Lung (tissue), 12 donors: ENCODE data around the gene FAM124A. TPM values are rescaled to one million over a fixed set of nuclear protein-coding genes. Genes with fewer than 3 reads are reported as not detected.

ENCODE experiments used
- ATAC-seq: fragments of 200-7000 bp; cut with Tn5 transposase; one replicate; pipeline ENCODE4 v1.9.1; 2020; ENCODE audit warnings: moderate number of reproducible peaks; ENCODE audit not compliant: insufficient read depth, low FRiP score
- DNase-seq, 3 donors: peaks; one replicate each; pipeline ENCODE4 v3.0.0-alpha.2; 2013 to 2017
- H3K27ac ChIP-seq, 2 donors: one replicate each; pipeline ENCODE4 v1.5.1; 2013; ENCODE audit warnings: mild to moderate bottlenecking in 2 of 2, moderate library complexity in 2 of 2, control low read depth in 1 of 2, inconsistent platforms in 1 of 2, low read depth in 1 of 2, low read length in 1 of 2
- H3K27me3 ChIP-seq, 3 donors: one replicate each; pipeline ENCODE4 v1.5.1; 2013; ENCODE audit warnings: low read length in 2 of 3; ENCODE audit not compliant: control insufficient read depth in 3 of 3, insufficient read depth in 3 of 3
- H3K36me3 ChIP-seq, 4 donors: one replicate each; pipeline ENCODE4 v1.5.1; 2013; ENCODE audit warnings: low read length in 4 of 4, mild to moderate bottlenecking in 1 of 4, moderate library complexity in 1 of 4; ENCODE audit not compliant: control insufficient read depth in 4 of 4, insufficient read depth in 4 of 4
- H3K4me1 ChIP-seq, 5 donors: one replicate each; pipeline ENCODE4 v1.5.1; 2013; ENCODE audit warnings: low read length in 5 of 5, mild to moderate bottlenecking in 2 of 5, moderate library complexity in 1 of 5; ENCODE audit not compliant: control insufficient read depth in 5 of 5, insufficient read depth in 5 of 5
- H3K4me3 ChIP-seq: one replicate; pipeline ENCODE4 v1.5.1; 2013; ENCODE audit warnings: mild to moderate bottlenecking, control low read depth, moderate library complexity
- H3K9ac ChIP-seq, 2 donors: one replicate each; pipeline ENCODE4 v1.5.1; 2013; ENCODE audit warnings: low read length in 2 of 2, control low read depth in 1 of 2; ENCODE audit not compliant: insufficient read depth in 1 of 2
- H3K9me3 ChIP-seq, 4 donors: one replicate each; pipeline ENCODE4 v1.5.1; 2013; ENCODE audit warnings: low read length in 3 of 4, mild to moderate bottlenecking in 1 of 4, moderate library complexity in 1 of 4; ENCODE audit not compliant: control insufficient read depth in 4 of 4, insufficient read depth in 3 of 4
- WGBS, 2 donors: extraction: QIAGEN DNeasy Blood & Tissue Kit; methylation state at CpG; one replicate each; pipeline ENCODE4 v1.1.7; 2013; 5-methylcytosine and 5-hydroxymethylcytosine counted together
- polyA plus RNA-seq, 2 donors: library from polyadenylated mRNA; stranded (reverse); fragments of 200-250 nt; gene quantifications; one replicate each; pipeline ENCODE4 v1.2.1, GENCODE V29; 2013
- total RNA-seq, 2 donors: library from RNA; depleted of rRNA in 1 of 2; stranded (reverse); fragments of >200 nt in 1 of 2; gene quantifications; one replicate each; pipeline ENCODE4 v1.2.1, GENCODE V29; 2014 to 2021
- TF ChIP-seq, protein P1 (sequence below): IDR thresholded peaks from 2 replicates; pipeline ENCODE4 v1.5.1; 2012; ENCODE audit warnings: mild to moderate bottlenecking; ENCODE audit errors: control extremely low read depth, extremely low read depth
- donor health status: control.
- donor health status: control.
- donor health status: Bipolar disorder and iron deficiency.
- donor health status: healthy.
- donor health status: DM: yes; HTN: yes; CAD: no.

The FAM124A gene
- total and polyA plus RNA-seq, 4 donors, result 0.87 to 2.9 (median 1.7) TPM

DNA sequence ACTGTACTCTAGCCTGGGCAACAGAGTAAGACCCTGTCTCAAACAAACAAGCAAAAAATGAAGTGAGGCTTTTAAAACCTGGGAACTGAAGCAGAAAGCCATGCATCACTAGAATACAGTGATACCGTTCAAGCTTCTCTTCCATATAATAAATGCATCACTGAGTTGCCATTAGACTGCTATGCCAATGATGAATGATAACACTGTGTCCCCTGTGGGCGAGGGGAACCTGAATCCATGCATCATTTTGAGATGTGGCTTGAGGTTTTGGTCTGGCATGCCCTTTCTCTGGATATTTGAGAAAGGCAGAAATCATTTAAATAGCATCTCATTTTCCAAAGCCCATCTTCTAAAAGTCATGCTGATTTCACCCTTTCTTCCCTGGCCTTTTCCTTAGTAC, 1.5 kb upstream of the FAM124A start:
- 88 to 90% methylated on average over 2 of the region's 2 CpGs for WGBS, 2 donors
- Histone ChIP-seq H3K9me3 (peaks cover 0 to 3% (median 0%) of the 10 kb centered on the region in 4 donors), H3K27me3 (peaks cover 0 to 2% (median 0%) of the 10 kb centered on the region in 3 donors), H3K9ac (no peak overlapping the region), H3K27ac (no peak overlapping the region), H3K36me3 (no peaks in the 10 kb centered on the region), H3K4me1 (peaks cover 0 to 20% (median 5%) of the 10 kb centered on the region in 5 donors), H3K4me3 (no peak overlapping the region)
- DNase-seq, result no peak
- TF ChIP-seq, protein P1, sequence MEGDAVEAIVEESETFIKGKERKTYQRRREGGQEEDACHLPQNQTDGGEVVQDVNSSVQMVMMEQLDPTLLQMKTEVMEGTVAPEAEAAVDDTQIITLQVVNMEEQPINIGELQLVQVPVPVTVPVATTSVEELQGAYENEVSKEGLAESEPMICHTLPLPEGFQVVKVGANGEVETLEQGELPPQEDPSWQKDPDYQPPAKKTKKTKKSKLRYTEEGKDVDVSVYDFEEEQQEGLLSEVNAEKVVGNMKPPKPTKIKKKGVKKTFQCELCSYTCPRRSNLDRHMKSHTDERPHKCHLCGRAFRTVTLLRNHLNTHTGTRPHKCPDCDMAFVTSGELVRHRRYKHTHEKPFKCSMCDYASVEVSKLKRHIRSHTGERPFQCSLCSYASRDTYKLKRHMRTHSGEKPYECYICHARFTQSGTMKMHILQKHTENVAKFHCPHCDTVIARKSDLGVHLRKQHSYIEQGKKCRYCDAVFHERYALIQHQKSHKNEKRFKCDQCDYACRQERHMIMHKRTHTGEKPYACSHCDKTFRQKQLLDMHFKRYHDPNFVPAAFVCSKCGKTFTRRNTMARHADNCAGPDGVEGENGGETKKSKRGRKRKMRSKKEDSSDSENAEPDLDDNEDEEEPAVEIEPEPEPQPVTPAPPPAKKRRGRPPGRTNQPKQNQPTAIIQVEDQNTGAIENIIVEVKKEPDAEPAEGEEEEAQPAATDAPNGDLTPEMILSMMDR, result no peak
- no peak for ATAC-seq

DNA sequence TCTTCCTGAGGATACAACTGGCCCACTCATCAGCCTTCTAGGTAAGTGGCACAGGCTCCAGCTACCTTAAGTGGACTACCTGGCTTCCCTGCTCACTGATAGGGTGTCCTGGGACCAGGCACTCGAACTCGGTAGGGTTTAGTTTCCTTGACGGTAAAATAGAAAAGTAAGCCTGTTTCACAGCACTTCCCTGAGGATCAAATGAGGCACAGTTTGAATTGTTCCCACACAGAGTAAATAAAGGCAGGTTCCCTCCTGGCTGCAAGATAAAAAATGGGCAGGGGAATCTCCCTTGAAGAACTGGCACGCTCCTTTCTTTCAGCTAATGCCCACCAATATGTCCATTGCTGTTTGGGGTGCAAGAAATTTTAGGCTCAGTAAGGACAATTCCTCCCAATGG, 1.1 kb upstream of the FAM124A start:
- H3K4me1 ChIP-seq, result peaks cover 0 to 20% (median 5%) of the 10 kb centered on the region in 5 donors
- H3K4me3 ChIP-seq, result no peak overlapping the region
- peaks cover 0 to 3% (median 0%) of the 10 kb centered on the region in 4 donors for H3K9me3 ChIP-seq
- ATAC-seq (no peak), DNase-seq (no peak)
- TF ChIP-seq, protein P1, result no peak
- peaks cover 0 to 2% (median 0%) of the 10 kb centered on the region in 3 donors for H3K27me3 ChIP-seq
- H3K9ac ChIP-seq, result no peak overlapping the region
- no peak overlapping the region for H3K27ac ChIP-seq
- H3K36me3 ChIP-seq, result no peaks in the 10 kb centered on the region
- 68 to 76% methylated on average over 4 of the region's 4 CpGs for WGBS, 2 donors

DNA sequence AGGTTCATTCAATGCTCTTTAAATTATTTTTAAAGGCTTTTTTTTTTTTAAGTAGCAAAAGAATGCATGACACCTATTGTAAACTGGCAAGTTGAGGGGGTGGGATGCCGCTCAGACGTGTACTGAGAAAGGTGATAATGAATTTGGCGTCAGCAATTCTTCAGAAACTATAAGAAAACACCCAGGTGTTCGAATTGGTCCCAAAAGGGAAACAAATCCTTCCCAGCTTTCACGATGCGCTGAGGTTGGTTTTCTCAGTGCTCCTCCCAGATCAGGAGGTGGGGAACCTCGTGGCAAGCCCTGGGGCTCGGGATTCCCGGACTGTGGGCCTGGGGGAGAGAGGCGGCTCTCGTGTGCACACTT, 543 bp upstream of the FAM124A start:
- DNase-seq (no peak), ATAC-seq (no peak)
- TF ChIP-seq, protein P1, result no peak
- Histone ChIP-seq H3K27ac (no peak overlapping the region), H3K4me1 (peaks cover 0 to 20% (median 5%) of the 10 kb centered on the region in 5 donors), H3K4me3 (peak overlapping the region; percentile 87), H3K9me3 (peaks cover 0 to 3% (median 0%) of the 10 kb centered on the region in 4 donors), H3K27me3 (peaks cover 0 to 2% (median 0%) of the 10 kb centered on the region in 3 donors), H3K36me3 (no peaks in the 10 kb centered on the region), H3K9ac (peak overlapping the region in 1 of 2 donors; percentile 72)
- WGBS, 2 donors, result 3 to 4% methylated on average over 11 of the region's 11 CpGs
